Spleen (tissue), 11 donors: Measurements from ENCODE around the gene CRIP1. TPM values are rescaled to one million over a fixed set of nuclear protein-coding genes. Genes with fewer than 3 reads are reported as not detected.

Experiments used
- DNase-seq: peaks from one replicate; pipeline ENCODE4 v3.0.0-alpha.2; 2020
- H3K27ac ChIP-seq, 8 donors: fragments of 200-600 bp; sonication (generic) in 7 of 8; 1 replicate in 4 of 8; 2 replicates in 4 of 8; pipeline versions ENCODE4 v1.5.0 to v1.8.0; 2016 to 2021; ENCODE audit warnings: inconsistent platforms in 4 of 8, mild to moderate bottlenecking in 4 of 8, moderate library complexity in 1 of 8
- H3K27me3 ChIP-seq, 7 donors: fragments of 200-600 bp; sonication (generic) in 6 of 7; replicated peaks in 1 of 7; 1 replicate in 4 of 7; 2 replicates in 3 of 7; pipeline versions ENCODE4 v1.5.0 to v1.8.0; 2016 to 2021; ENCODE audit warnings: inconsistent platforms in 3 of 7, mild to moderate bottlenecking in 1 of 7
- H3K36me3 ChIP-seq, 6 donors: fragments of 200-600 bp; sonication (generic) in 5 of 6; 1 replicate in 4 of 6; 2 replicates in 2 of 6; pipeline versions ENCODE4 v1.5.0 to v1.8.0; 2016 to 2021; ENCODE audit warnings: inconsistent platforms in 2 of 6
- H3K4me1 ChIP-seq, 6 donors: fragments of 200-600 bp; sonication (generic) in 5 of 6; 1 replicate in 3 of 6; 2 replicates in 3 of 6; pipeline versions ENCODE4 v1.5.0 to v1.8.0; 2016 to 2021; ENCODE audit warnings: inconsistent platforms in 3 of 6
- H3K4me3 ChIP-seq, 8 donors: fragments of 200-600 bp; sonication (generic) in 7 of 8; 1 replicate in 4 of 8; 2 replicates in 4 of 8; pipeline versions ENCODE4 v1.5.0 to v1.8.0; 2016 to 2021; ENCODE audit warnings: inconsistent platforms in 4 of 8, mild to moderate bottlenecking in 4 of 8, moderate library complexity in 2 of 8
- H3K9me3 ChIP-seq, 8 donors: fragments of 200-600 bp; sonication (generic) in 7 of 8; 1 replicate in 4 of 8; 2 replicates in 4 of 8; pipeline versions ENCODE4 v1.5.0 to v1.8.0; 2016 to 2021; ENCODE audit warnings: inconsistent platforms in 4 of 8
- POLR2A ChIP-seq, 3 donors: fragments of 450-650 bp; IDR thresholded peaks; one replicate each; pipeline ENCODE4 v1.5.1; 2017; ENCODE audit warnings: antibody characterized with exemption in 3 of 3, mild to moderate bottlenecking in 1 of 3
- POLR2AphosphoS5 ChIP-seq, 3 donors: sonication (generic); formaldehyde crosslinking; IDR thresholded peaks; one replicate each; pipeline ENCODE4 v1.5.1; 2017; ENCODE audit warnings: antibody characterized with exemption in 3 of 3
- WGBS, 5 donors: extraction: QIAGEN DNeasy Blood & Tissue Kit in 3 of 5; methylation state at CpG; one replicate each; pipeline versions ENCODE4 v1.1.5 to v1.1.7; 2013 to 2018; 5-methylcytosine and 5-hydroxymethylcytosine counted together
- intact Hi-C: fragments of 100-400 bp; cut with DNase I; formaldehyde crosslinking; loops from one replicate; pipeline ENCODE4 v1.15.0; 2023; ENCODE audit warnings: low total_unique reads
- polyA plus RNA-seq, 3 donors: library from polyadenylated mRNA; stranded (reverse); fragments of 200-250 nt; gene quantifications; one replicate each; pipeline ENCODE4 v1.2.1, GENCODE V29; 2013
- total RNA-seq, 7 donors: library from RNA; depleted of rRNA in 3 of 7; stranded (reverse); fragments of >200 nt in 3 of 7; fragmentation: NEBNext Ultra II Directional in 4 of 7; extraction: Animal tissue kit (Norgen Biotek cat#: 25700) in 4 of 7; gene quantifications; one replicate each; pipeline versions ENCODE4 v1.1.0 to v1.2.1, GENCODE V29; 2016 to 2021
- TF ChIP-seq, protein P1 (sequence below), 11 experiments: fragments of 200-600 bp in 7 of 11; fragments of 450-650 bp in 4 of 11; sonication (generic) in 4 of 11; IDR thresholded peaks in 8 of 11; conservative IDR thresholded peaks in 3 of 11; 1 replicate in 7 of 11; 2 replicates in 4 of 11; pipeline versions ENCODE4 v1.4.0 to v1.8.0; 2016 to 2021; ENCODE audit warnings: antibody characterized with exemption in 11 of 11, inconsistent platforms in 4 of 11, mild to moderate bottlenecking in 1 of 11
- donor health status: healthy with polysubstance abuse.
- donor health status: DM: no; HTN: no; CAD: no; lungs with moderate emphysema.
- donor health status: DM: no; HTN: no; CAD: no.
- donor health status: Bipolar disorder and iron deficiency.
- donor health status: healthy.
- donor health status: DM: no; HTN: no; CAD: no.
- donor health status: DM: yes; HTN: yes; CAD: no.

CRIP1 gene
- total and polyA plus RNA-seq, 10 donors, result 20.5 to 349 (median 65.3) TPM

DNA sequence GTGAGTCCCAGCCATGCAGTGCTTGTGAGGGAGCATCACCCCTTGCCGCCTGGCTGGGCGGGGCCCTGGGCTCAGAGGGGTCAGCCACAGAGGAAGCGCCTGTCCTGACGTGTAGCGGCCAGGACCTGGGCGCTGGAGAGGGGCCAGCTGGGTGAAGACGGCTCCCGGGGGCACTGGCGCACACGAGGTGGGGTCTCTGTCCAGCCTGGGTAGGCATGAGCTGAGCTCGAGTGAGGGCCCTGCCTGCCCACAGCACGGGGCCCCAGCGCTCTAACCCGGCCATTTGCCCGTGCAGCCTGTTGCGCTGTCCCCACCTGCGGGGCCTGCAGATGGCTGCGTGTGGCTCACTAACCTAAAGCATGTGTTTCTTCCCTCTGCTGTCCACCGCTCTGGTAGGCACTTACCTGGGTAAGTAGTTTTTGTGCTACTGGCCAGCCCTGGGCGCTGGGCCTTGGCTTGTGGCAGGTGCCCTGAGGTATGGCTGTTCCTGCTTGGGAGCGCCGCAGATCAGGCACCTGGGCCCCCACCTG lies 18.7 kb upstream of the CRIP1 start:
- intact Hi-C loops, result no loop called here
- Histone ChIP-seq H3K4me1 (peaks cover 0 to 56% (median 14%) of the 10 kb centered on the region in 6 donors), H3K9me3 (no peaks in the 10 kb centered on the region), H3K27me3 (peaks cover 0 to 5% (median 0%) of the 10 kb centered on the region in 7 donors), H3K27ac (no peak overlapping the region), H3K36me3 (peaks cover 0 to 83% (median 54%) of the 10 kb centered on the region in 6 donors), H3K4me3 (no peak overlapping the region)
- no peak for DNase-seq
- WGBS, 5 donors, result 88 to 96% (median 92%) methylated on average over 11 to 22 of the region's 22 CpGs
- TF ChIP-seq, protein P1, sequence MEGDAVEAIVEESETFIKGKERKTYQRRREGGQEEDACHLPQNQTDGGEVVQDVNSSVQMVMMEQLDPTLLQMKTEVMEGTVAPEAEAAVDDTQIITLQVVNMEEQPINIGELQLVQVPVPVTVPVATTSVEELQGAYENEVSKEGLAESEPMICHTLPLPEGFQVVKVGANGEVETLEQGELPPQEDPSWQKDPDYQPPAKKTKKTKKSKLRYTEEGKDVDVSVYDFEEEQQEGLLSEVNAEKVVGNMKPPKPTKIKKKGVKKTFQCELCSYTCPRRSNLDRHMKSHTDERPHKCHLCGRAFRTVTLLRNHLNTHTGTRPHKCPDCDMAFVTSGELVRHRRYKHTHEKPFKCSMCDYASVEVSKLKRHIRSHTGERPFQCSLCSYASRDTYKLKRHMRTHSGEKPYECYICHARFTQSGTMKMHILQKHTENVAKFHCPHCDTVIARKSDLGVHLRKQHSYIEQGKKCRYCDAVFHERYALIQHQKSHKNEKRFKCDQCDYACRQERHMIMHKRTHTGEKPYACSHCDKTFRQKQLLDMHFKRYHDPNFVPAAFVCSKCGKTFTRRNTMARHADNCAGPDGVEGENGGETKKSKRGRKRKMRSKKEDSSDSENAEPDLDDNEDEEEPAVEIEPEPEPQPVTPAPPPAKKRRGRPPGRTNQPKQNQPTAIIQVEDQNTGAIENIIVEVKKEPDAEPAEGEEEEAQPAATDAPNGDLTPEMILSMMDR (IDR thresholded peaks at IDR 0.05 in 8 of 11, conservative IDR thresholded peaks at IDR 0.05 in 3 of 11), result no peak
- TF ChIP-seq POLR2AphosphoS5 (IDR thresholded peaks at IDR 0.05), result no peak

DNA sequence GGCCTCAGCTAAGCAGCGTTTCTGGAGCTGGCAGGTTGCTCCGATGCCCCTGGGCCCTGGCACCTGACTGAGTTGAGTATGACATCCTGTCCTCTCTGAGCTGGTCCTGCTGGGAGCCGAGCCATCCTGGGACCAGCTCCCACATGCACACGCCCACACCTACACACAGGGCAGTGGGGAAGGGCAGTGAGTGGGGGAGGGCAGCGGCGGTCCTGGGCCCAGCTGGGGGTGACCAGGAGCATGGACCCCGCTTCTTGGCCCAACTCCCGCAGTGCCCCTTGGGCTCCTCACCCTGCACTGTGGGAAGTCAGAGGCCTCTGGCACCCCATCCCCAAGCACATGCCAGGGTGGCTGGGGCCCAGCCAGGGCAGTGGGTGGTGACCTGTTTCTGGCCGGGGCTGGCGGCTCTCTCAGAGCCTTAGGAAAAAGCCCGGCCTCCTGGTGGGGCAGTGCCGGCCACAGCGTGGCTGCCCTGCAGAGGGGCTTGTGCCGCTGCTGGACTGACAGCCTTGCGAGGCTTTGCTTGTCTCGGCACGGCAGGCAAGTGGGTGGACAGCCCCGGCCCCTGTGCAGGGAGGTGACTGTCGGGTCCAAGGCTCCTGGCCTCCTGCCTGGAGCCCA lies 18.0 kb upstream of the CRIP1 start:
- TF ChIP-seq, protein P1 (IDR thresholded peaks at IDR 0.05 in 8 of 11, conservative IDR thresholded peaks at IDR 0.05 in 3 of 11), result no peak
- TF ChIP-seq POLR2AphosphoS5 (IDR thresholded peaks at IDR 0.05) (peak in 1 of 3 donors; percentile 5), POLR2A (IDR thresholded peaks at IDR 0.05) (no peak)
- intact Hi-C loops, result no loop called here
- H3K27me3 ChIP-seq, result peaks cover 0 to 12% (median 3%) of the 10 kb centered on the region in 7 donors
- H3K9me3 ChIP-seq, result no peaks in the 10 kb centered on the region
- no peak overlapping the region for H3K4me3 ChIP-seq
- 79 to 97% (median 91%) methylated on average over 9 to 19 of the region's 19 CpGs for WGBS, 5 donors
- no peak for DNase-seq
- H3K27ac ChIP-seq, result no peak overlapping the region
- H3K4me1 ChIP-seq, result peaks cover 5 to 58% (median 18%) of the 10 kb centered on the region in 6 donors
- H3K36me3 ChIP-seq, result peaks cover 0 to 76% (median 46%) of the 10 kb centered on the region in 6 donors

DNA sequence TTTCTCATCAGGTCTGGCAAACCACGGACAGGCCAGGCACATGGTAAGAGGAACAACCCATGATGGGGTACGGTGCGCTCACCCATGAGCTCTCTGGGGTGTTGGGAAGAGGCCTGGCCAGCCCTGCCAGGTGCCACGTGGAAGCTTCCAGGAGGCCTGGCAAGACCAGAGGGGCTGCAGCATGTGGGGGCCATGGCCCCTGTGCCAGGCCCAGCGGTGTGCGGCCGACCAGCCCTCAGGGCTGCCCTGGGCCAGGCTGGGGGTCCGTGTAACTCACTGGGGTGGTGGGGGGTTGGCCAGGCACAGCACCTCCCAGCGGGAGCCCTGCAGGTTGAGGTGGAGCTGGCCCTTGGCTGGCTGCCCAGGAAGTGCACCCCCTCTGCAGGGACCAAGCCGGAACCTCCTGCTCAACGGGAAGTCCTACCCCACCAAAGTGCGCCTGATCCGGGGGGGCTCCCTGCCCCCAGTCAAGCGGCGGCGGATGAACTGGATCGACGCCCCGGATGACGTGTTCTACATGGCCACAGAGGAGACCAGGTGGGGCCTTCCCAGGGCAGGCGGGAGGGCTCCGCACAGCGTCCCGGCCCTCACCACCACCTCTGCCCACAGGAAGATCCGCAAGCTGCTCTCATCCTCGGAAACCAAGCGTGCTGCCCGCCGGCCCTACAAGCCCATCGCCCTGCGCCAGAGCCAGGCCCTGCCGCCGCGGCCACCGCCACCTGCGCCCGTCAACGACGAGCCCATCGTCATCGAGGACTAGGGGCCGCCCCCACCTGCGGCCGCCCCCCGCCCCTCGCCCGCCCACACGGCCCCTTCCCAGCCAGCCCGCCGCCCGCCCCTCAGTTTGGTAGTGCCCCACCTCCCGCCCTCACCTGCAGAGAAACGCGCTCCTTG lies 17.0 kb upstream of the CRIP1 start:
- no peak overlapping the region for H3K4me3 ChIP-seq
- no peak overlapping the region for H3K27ac ChIP-seq
- intact Hi-C loops, result no loop called here
- whole genome bisulfite sequencing, 5 donors, result 74 to 84% (median 83%) methylated on average over 31 to 54 of the region's 54 CpGs
- TF ChIP-seq, protein P1 (IDR thresholded peaks at IDR 0.05 in 8 of 11, conservative IDR thresholded peaks at IDR 0.05 in 3 of 11), result no peak
- TF ChIP-seq POLR2AphosphoS5 (IDR thresholded peaks at IDR 0.05), result peak in 2 of 3 donors; percentile 26 to 48
- H3K36me3 ChIP-seq, result peaks cover 0 to 66% (median 37%) of the 10 kb centered on the region in 6 donors
- H3K9me3 ChIP-seq, result no peaks in the 10 kb centered on the region
- no peak for DNase-seq
- H3K4me1 ChIP-seq, result peaks cover 7 to 64% (median 24%) of the 10 kb centered on the region in 6 donors
- peaks cover 0 to 21% (median 10%) of the 10 kb centered on the region in 7 donors for H3K27me3 ChIP-seq
